Esophagus (tissue), 2 donors: Measurements from ENCODE around the gene GAD2. TPM values are rescaled to one million over a fixed set of nuclear protein-coding genes. Genes with fewer than 3 reads are reported as not detected.

Experiments used
- H3K27ac ChIP-seq, 2 donors: one replicate each; pipeline ENCODE4 v1.5.1; 2013; ENCODE audit warnings: low read depth in 2 of 2, mild to moderate bottlenecking in 2 of 2, inconsistent platforms in 1 of 2, low read length in 1 of 2, moderate library complexity in 1 of 2
- H3K27me3 ChIP-seq, 2 donors: one replicate each; pipeline ENCODE4 v1.6.1; 2013; ENCODE audit warnings: low read length in 2 of 2, control low read depth in 1 of 2, mild to moderate bottlenecking in 1 of 2; ENCODE audit not compliant: insufficient read depth in 2 of 2, control insufficient read depth in 1 of 2
- H3K36me3 ChIP-seq, 2 donors: one replicate each; pipeline ENCODE4 v1.6.1; 2013; ENCODE audit warnings: low read length in 1 of 2; ENCODE audit not compliant: control insufficient read depth in 2 of 2, insufficient read depth in 2 of 2
- H3K4me1 ChIP-seq, 2 donors: one replicate each; pipeline ENCODE4 v1.6.1; 2013; ENCODE audit warnings: low read length in 1 of 2; ENCODE audit not compliant: control insufficient read depth in 2 of 2, insufficient read depth in 2 of 2
- H3K4me3 ChIP-seq, 2 donors: one replicate each; pipeline ENCODE4 v1.5.1; 2013; ENCODE audit warnings: low read length in 2 of 2, mild to moderate bottlenecking in 2 of 2, low read depth in 1 of 2, moderate library complexity in 1 of 2
- H3K9me3 ChIP-seq, 2 donors: one replicate each; pipeline ENCODE4 v1.6.1; 2013; ENCODE audit warnings: mild to moderate bottlenecking in 2 of 2, low read depth in 1 of 2, low read length in 1 of 2, moderate library complexity in 1 of 2; ENCODE audit not compliant: control insufficient read depth in 2 of 2, insufficient read depth in 1 of 2
- WGBS, 2 donors: extraction: QIAGEN DNeasy Blood & Tissue Kit; methylation state at CpG; one replicate each; pipeline ENCODE4 v1.1.7; 2013; 5-methylcytosine and 5-hydroxymethylcytosine counted together
- polyA plus RNA-seq, 2 donors: library from polyadenylated mRNA; stranded (reverse); fragments of 200-250 nt; gene quantifications; one replicate each; pipeline ENCODE4 v1.2.3, GENCODE V29; 2013
- donor health status: healthy with polysubstance abuse.
- donor health status: Bipolar disorder and iron deficiency.

GAD2 gene
- polyA plus RNA-seq, 2 donors, result 0.01 TPM; not detected in 1

GRCh38 chr10:26243351-26243720 is 26.8 kb downstream of the GAD2 start:
- no peaks in the 10 kb centered on the region for H3K9me3 ChIP-seq
- no peaks in the 10 kb centered on the region for H3K27me3 ChIP-seq
- 75 to 77% methylated on average over 5 of the region's 5 CpGs for WGBS, 2 donors

GRCh38 chr10:26249681-26250080 is 33.1 kb downstream of the GAD2 start:
- Histone ChIP-seq H3K4me3 (no peak overlapping the region), H3K9me3 (no peaks in the 10 kb centered on the region), H3K27me3 (no peaks in the 10 kb centered on the region), H3K27ac (no peak overlapping the region), H3K4me1 (no peaks in the 10 kb centered on the region), H3K36me3 (no peaks in the 10 kb centered on the region)
- 77 to 93% methylated on average over 6 of the region's 6 CpGs for WGBS, 2 donors

More at GRCh38 chr10:26243351-26243720, 26.8 kb downstream of the GAD2 start:
- Histone ChIP-seq H3K4me3 (no peak overlapping the region), H3K27ac (no peak overlapping the region), H3K36me3 (no peaks in the 10 kb centered on the region), H3K4me1 (no peaks in the 10 kb centered on the region)

GRCh38 chr10:26251925-26252324 is 35.4 kb downstream of the GAD2 start:
- Histone ChIP-seq H3K36me3 (no peaks in the 10 kb centered on the region), H3K27ac (no peak overlapping the region), H3K9me3 (no peaks in the 10 kb centered on the region), H3K27me3 (no peaks in the 10 kb centered on the region), H3K4me1 (no peaks in the 10 kb centered on the region), H3K4me3 (no peak overlapping the region)
- WGBS, 2 donors, result 64 to 79% methylated on average over 6 of the region's 6 CpGs

- no peaks in the 10 kb centered on the region for H3K9me3 ChIP-seq
- H3K36me3 ChIP-seq, result no peaks in the 10 kb centered on the region
- no peaks in the 10 kb centered on the region for H3K4me1 ChIP-seq
- H3K4me3 ChIP-seq, result no peak overlapping the region
- 72 to 74% methylated on average over 7 of the region's 7 CpGs for WGBS, 2 donors
- H3K27me3 ChIP-seq, result no peaks in the 10 kb centered on the region
- H3K27ac ChIP-seq, result no peak overlapping the region
These were observed 38.0 kb downstream of the GAD2 start for GRCh38 chr10:26254616-26255015.

GRCh38 chr10:26259341-26259740 is 42.8 kb downstream of the GAD2 start:
- Histone ChIP-seq H3K27ac (no peak overlapping the region), H3K36me3 (no peaks in the 10 kb centered on the region)

GRCh38 chr10:26269754-26270153 is 53.2 kb downstream of the GAD2 start:
- Histone ChIP-seq H3K4me3 (no peak overlapping the region), H3K27ac (no peak overlapping the region), H3K36me3 (no peaks in the 10 kb centered on the region), H3K4me1 (no peaks in the 10 kb centered on the region), H3K27me3 (no peaks in the 10 kb centered on the region), H3K9me3 (no peaks in the 10 kb centered on the region)
- 33 to 36% methylated on average over 8 of the region's 8 CpGs for WGBS, 2 donors

More at GRCh38 chr10:26259341-26259740, 42.8 kb downstream of the GAD2 start:
- Histone ChIP-seq H3K9me3 (no peaks in the 10 kb centered on the region), H3K4me3 (no peak overlapping the region), H3K4me1 (no peaks in the 10 kb centered on the region), H3K27me3 (no peaks in the 10 kb centered on the region)
- WGBS, 2 donors, result 28 to 36% methylated on average over 1 of the region's 1 CpG

GRCh38 chr10:26274391-26274790 is 57.8 kb downstream of the GAD2 start:
- Histone ChIP-seq H3K27me3 (no peaks in the 10 kb centered on the region), H3K4me3 (no peak overlapping the region), H3K9me3 (no peaks in the 10 kb centered on the region), H3K27ac (no peak overlapping the region), H3K36me3 (no peaks in the 10 kb centered on the region), H3K4me1 (no peaks in the 10 kb centered on the region)
- WGBS, 2 donors, result 69 to 73% methylated on average over 5 of the region's 5 CpGs

GRCh38 chr10:26278295-26278694 is 61.7 kb downstream of the GAD2 start:
- WGBS, 2 donors, result 78 to 82% methylated on average over 3 of the region's 3 CpGs
- Histone ChIP-seq H3K4me1 (no peaks in the 10 kb centered on the region), H3K4me3 (no peak overlapping the region)

GRCh38 chr10:26290236-26290635 is 73.7 kb downstream of the GAD2 start:
- Histone ChIP-seq H3K36me3 (no peaks in the 10 kb centered on the region), H3K27me3 (no peaks in the 10 kb centered on the region), H3K27ac (no peak overlapping the region), H3K9me3 (no peaks in the 10 kb centered on the region), H3K4me1 (no peaks in the 10 kb centered on the region), H3K4me3 (no peak overlapping the region)
- 57 to 62% methylated on average over 4 of the region's 4 CpGs for WGBS, 2 donors

More at GRCh38 chr10:26278295-26278694, 61.7 kb downstream of the GAD2 start:
- Histone ChIP-seq H3K9me3 (no peaks in the 10 kb centered on the region), H3K36me3 (no peaks in the 10 kb centered on the region), H3K27me3 (no peaks in the 10 kb centered on the region), H3K27ac (no peak overlapping the region)

- Histone ChIP-seq H3K27me3 (no peaks in the 10 kb centered on the region), H3K9me3 (no peaks in the 10 kb centered on the region), H3K36me3 (no peaks in the 10 kb centered on the region), H3K4me3 (no peak overlapping the region), H3K27ac (no peak overlapping the region), H3K4me1 (no peaks in the 10 kb centered on the region)
- 64 to 67% methylated on average over 13 of the region's 13 CpGs for WGBS, 2 donors
These were observed 75.3 kb downstream of the GAD2 start for GRCh38 chr10:26291721-26292480.
